ENCODE results near the gene RABAC1.
"Not testable (repeated sequence)": the region's sequence is repeated elsewhere in the genome, so short reads cannot be mapped to it uniquely, and the experiment has no call there.

RABAC1 gene

DNA sequence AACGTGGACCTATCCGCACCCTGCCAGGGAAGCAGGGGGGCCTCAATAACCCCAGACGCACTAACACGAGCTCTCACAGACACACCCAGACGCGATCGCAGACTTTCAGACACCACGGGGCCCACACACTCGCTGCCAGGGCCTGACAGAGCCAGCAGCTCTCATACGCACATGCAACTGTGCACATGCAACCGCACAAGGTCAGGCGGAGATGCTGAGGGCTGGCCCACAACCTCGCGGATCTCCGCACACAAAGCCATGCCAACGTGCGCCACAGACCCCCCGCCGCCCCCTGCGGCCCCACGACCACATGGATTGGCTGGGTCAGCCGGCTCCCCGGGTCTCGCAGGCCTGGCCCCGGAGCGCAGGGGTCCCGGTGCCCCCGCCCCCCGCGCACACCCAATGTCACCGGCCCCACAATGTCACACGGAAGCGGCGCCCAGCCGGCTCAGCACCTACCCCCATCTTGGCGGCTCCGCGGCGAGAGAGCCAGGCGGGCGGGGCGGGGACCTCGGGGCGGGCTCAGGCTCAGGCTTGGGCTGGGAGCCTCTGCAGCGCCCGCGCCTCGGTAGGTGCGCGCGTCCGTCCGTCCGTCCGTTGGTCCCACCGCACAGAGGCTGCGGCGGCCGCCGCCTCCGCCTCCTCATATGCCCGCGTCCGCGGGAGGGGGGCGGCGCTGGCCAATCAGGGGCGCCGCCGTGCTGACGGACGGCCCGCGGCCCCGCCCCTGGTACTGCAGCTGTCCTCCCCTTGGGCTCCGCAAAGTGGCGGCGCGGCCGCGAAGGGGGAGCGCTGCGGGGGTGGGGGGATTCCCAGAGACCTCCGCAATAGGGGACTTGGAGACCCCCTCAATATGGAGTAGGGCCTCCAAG lies 34.7 kb upstream of the RABAC1 start, which contains the start of gene ATP1A3:
TSS of gene ATP1A3 (minus strand) at position 619 of the 872 bp plus-strand sequence. CDS start at position 465, 154 bp downstream.
- H3K27ac ChIP-seq = peak within 1 kb of the TSS; percentile 74; the same call in 1 of the 2 replicates
- TF ChIP-seq CTCF (conservative IDR thresholded peaks at IDR 0.05) = no peak

DNA sequence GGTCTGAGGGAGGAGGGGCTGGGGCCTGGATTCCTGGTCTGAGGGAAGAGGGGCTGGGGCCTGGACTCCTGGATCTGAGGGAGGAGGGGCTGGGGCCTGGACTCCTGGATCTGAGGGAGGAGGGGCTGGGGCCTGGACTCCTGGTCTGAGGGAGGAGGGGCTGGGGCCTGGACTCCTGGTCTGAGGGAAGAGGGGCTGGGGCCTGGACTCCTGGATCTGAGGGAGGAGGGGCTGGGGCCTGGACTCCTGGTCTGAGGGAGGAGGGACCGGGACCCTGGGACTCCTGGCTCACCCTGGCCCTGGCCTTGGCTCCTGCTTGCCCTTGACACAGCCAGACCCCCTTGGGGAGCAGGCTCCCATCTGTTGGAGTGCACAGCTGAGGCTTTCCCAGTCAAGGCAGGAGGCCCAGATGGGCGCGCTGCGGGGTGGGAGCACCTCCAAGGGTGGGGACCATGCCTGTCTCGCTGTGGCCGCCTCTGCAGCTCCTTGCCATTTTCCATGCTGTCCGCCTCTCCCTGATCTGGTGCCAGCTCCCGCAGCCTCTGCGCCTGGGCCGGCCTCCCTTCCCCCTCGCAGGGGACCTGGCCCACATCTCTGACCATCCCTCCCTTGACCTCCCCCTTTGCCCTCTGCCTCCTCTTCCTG lies 32.9 kb upstream of the RABAC1 start:
- not testable (repeated sequence) for H3K27ac ChIP-seq

- H3K27ac ChIP-seq = no peak overlapping the region
- no peak for TF ChIP-seq CTCF (conservative IDR thresholded peaks at IDR 0.05)
These were observed 31.9 kb upstream of the RABAC1 start for GRCh38 chr19:41991025-41991424.

DNA sequence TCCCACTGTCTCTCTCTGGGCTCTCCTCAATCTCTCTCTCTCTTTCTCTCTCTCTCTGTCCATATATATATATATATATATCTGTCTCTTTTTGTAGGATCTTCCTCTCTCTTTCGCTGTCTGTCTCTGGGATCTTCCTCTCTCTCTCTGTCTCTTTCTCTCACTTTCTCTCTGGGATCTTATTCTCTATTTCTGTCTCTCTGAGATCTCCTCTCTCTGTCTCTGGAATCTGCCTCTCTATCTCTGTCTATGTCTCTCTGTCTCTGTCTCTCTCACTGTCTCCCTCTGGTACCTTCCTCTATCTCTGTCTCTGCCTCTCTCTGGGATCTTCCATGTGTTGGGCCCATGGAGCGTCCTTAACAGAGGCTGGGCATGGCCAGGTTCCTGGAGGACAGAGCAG lies 31.5 kb upstream of the RABAC1 start:
- no peak for TF ChIP-seq CTCF (conservative IDR thresholded peaks at IDR 0.05)
- no peak overlapping the region for H3K27ac ChIP-seq

DNA sequence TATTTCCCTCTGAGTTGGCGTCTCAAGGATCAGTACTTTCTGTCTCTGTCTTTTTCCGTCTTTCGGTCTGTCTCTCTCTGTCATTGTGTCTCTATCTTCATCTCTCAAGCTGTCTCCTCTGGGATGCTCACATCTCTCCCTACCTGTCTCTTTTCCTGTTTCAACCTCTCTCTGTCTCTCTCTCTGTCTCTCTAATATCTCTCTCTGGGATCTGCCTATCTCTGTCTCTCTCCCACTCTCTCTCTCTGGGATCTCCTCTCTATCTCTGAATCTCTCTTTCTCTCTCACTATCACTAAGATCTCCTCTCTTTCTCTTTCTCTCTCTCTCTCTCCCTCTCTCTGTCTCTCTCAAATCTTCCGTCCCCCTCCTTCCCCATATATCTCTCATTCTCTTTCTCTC lies 30.9 kb upstream of the RABAC1 start:
- H3K27ac ChIP-seq = no peak overlapping the region
- no peak for TF ChIP-seq CTCF (conservative IDR thresholded peaks at IDR 0.05)

DNA sequence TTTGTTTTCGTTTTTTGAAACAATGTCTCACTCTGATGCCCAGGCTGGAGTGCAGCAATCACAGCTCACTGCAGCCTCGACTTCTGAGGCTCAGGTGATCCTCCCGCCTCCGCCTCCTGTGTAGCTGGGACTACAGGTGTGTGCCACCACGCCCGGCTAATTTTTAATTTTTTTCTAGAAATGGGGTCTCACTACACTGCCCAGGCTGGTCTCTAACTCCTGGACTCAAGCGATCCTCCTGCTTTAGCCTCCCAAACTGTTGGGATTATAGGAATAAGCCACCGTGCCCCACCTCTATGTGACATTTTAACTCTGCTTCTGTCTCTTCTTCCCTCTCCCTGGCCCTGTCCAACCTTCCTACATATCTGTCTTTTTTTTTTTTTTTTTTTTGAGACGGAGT lies 29.8 kb upstream of the RABAC1 start:
- H3K27ac ChIP-seq = no peak overlapping the region
- no peak for TF ChIP-seq CTCF (conservative IDR thresholded peaks at IDR 0.05)

DNA sequence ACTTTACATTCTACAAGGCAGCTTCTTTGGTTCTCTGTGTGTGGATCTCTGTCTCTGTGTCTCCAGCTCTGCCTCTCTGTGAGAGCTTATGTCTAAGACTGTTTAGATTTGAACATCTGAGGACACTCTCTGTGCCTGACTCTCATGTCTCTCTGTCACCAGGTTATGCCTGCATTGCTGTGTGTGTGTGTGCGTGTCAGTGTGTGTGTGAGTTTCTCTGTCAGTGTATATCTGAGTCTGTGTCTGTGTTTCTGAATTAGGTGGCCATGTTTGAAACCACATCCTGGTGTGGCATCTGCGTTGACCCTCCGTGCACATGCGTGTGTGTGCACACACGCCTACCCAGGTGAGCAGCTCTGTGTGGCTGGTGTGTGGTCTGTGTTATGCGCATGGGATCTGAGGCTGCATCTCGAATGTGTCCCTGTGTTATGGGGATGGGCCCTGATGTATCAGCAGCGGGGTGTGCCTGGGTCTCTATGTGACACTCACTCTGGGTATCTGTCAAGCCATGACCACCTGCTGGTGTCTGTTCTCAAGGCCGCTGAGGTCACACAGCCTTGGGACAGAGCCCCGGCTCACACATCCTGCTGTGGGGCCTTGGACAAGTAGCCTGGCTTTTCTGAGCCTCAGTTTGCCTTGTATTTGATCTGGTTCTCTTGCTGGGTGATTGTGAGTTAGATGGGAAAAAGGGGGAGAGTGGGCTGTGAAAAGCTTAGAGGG lies 28.2 kb upstream of the RABAC1 start:
- TF ChIP-seq CTCF (conservative IDR thresholded peaks at IDR 0.05) = no peak
- H3K27ac ChIP-seq = no peak overlapping the region
